Hepatocyte (in vitro differentiated cells): ENCODE results near the gene NSMCE1. TPM values are rescaled to one million over a fixed set of nuclear protein-coding genes. Genes with fewer than 3 reads are reported as not detected.

Experiments
- DNase-seq: peaks from one replicate; pipeline ENCODE4 v3.0.0-alpha.2; 2016; ENCODE audit warnings: low spot score
- H2AFZ ChIP-seq: fragments of 200-600 bp; sonication (generic); 2 replicates; pipeline ENCODE4 v1.6.0; 2016; ENCODE audit warnings: antibody characterized with exemption, mild to moderate bottlenecking
- H3K27ac ChIP-seq: fragments of 200-600 bp; sonication (generic); 2 replicates; pipeline ENCODE4 v1.5.1; 2016; ENCODE audit warnings: mild to moderate bottlenecking
- H3K27me3 ChIP-seq: fragments of 200-600 bp; sonication (generic); 2 replicates; pipeline ENCODE4 v1.6.1; 2016
- H3K36me3 ChIP-seq: fragments of 200-600 bp; sonication (generic); replicated peaks from 2 replicates; pipeline ENCODE4 v1.5.1; 2016; ENCODE audit warnings: low read depth; ENCODE audit not compliant: insufficient read depth
- H3K4me1 ChIP-seq: fragments of 200-600 bp; sonication (generic); 2 replicates; pipeline ENCODE4 v1.5.1; 2016; ENCODE audit warnings: mild to moderate bottlenecking, moderate library complexity; ENCODE audit not compliant: insufficient read depth
- H3K4me2 ChIP-seq: fragments of 200-600 bp; sonication (generic); 2 replicates; pipeline ENCODE4 v1.6.0; 2016
- H3K4me3 ChIP-seq: fragments of 200-600 bp; sonication (generic); 2 replicates; pipeline ENCODE4 v1.5.1; 2016; ENCODE audit warnings: mild to moderate bottlenecking
- H3K79me2 ChIP-seq: fragments of 200-600 bp; sonication (generic); 2 replicates; pipeline ENCODE4 v1.6.0; 2017; ENCODE audit warnings: mild to moderate bottlenecking
- H3K9me2 ChIP-seq: fragments of 200-600 bp; sonication (generic); replicated peaks from 2 replicates; pipeline ENCODE4 v1.6.0; 2017; ENCODE audit warnings: mild to moderate bottlenecking; ENCODE audit not compliant: insufficient read depth
- H3K9me3 ChIP-seq: fragments of 200-600 bp; sonication (generic); 2 replicates; pipeline ENCODE4 v1.5.1; 2016; ENCODE audit warnings: low read depth, mild to moderate bottlenecking
- H4K20me1 ChIP-seq: fragments of 200-600 bp; sonication (generic); 2 replicates; pipeline ENCODE4 v1.6.0; 2016; ENCODE audit warnings: mild to moderate bottlenecking; ENCODE audit not compliant: insufficient read depth, poor library complexity, severe bottlenecking
- CTCF ChIP-seq: fragments of 200-600 bp; sonication (generic); IDR thresholded peaks from 2 replicates; pipeline ENCODE4 v1.5.1; 2016; ENCODE audit warnings: antibody characterized with exemption, mild to moderate bottlenecking; ENCODE audit not compliant: poor library complexity
- EZH2 ChIP-seq: fragments of 200-600 bp; sonication (generic); IDR thresholded peaks from 2 replicates; pipeline ENCODE4 v1.6.1; 2016; ENCODE audit warnings: antibody characterized with exemption, mild to moderate bottlenecking, borderline replicate concordance
- EZH2phosphoT487 ChIP-seq: fragments of 200-600 bp; sonication (generic); IDR thresholded peaks from one replicate; pipeline ENCODE4 v1.6.1; 2018; ENCODE audit warnings: antibody characterized with exemption, mild to moderate bottlenecking, low read depth, moderate library complexity; ENCODE audit not compliant: unreplicated experiment, severe bottlenecking
- WGBS: methylation state at CpG from one replicate; pipeline ENCODE4 v1.1.6; 2016; ENCODE audit warnings: low lambda C conversion rate; ENCODE audit errors: missing lambda C conversion rate; 5-methylcytosine and 5-hydroxymethylcytosine counted together
- polyA plus RNA-seq: library from polyadenylated mRNA; unstranded; fragments of >200 nt; fragmentation: Nextera tagmentation; extraction: Ambion mirVana; gene quantifications from 2 replicates; pipeline ENCODE4 v1.2.1, GENCODE V29; 2016
- total RNA-seq: library from RNA; depleted of rRNA; stranded (reverse); fragments of >200 nt; gene quantifications from 2 replicates; pipeline ENCODE4 v1.2.3, GENCODE V29; 2014

NSMCE1 gene
- total and polyA plus RNA-seq, 2 experiments from 2014 or later: 35.0 to 58.2 TPM

DNA sequence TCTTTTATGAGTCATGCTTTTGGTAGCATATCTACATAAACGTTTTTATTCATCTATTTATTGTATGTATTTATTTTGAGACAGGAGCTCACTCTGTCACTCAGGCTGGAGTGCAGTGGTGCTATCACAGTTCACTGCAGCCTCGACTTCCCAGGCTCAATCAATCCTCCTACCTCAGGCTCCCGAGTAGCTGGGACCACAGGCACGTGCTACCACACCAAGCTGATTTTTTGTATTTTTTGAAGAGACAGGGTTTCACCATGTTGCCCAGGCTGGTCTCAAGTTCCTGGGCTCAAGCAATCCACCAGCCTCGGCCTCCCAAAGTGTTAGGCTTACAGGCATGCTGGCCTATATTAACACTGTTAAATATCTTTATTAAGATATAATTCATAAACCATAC is 24.8 kb upstream of the NSMCE1 start:
- no peak for DNase-seq

GRCh38 chr16:27291722-27292240 is 23.2 kb upstream of the NSMCE1 start:
- 82% methylated on average over 4 of the region's 4 CpGs for WGBS
- H3K4me1 ChIP-seq: no peaks in the 10 kb centered on the region
- H4K20me1 ChIP-seq: no peaks in the 10 kb centered on the region
- no peaks in the 10 kb centered on the region for H3K79me2 ChIP-seq
- H3K27ac ChIP-seq: no peak overlapping the region
- TF ChIP-seq EZH2: no peak
- TF ChIP-seq EZH2phosphoT487: no peak
- TF ChIP-seq CTCF: no peak
- no peak overlapping the region for H2AFZ ChIP-seq
- no peak for DNase-seq
- no peaks in the 10 kb centered on the region for H3K9me2 ChIP-seq
- H3K36me3 ChIP-seq: no peaks in the 10 kb centered on the region
- H3K4me3 ChIP-seq: no peak overlapping the region
- H3K9me3 ChIP-seq: no peaks in the 10 kb centered on the region
- no peaks in the 10 kb centered on the region for H3K27me3 ChIP-seq
- H3K4me2 ChIP-seq: no peak overlapping the region

More for the DNA sequence above, 24.8 kb upstream of the NSMCE1 start:
- H3K79me2 ChIP-seq: no peaks in the 10 kb centered on the region
- no peaks in the 10 kb centered on the region for H3K9me3 ChIP-seq
- TF ChIP-seq EZH2: no peak
- no peak for TF ChIP-seq EZH2phosphoT487
- TF ChIP-seq CTCF: no peak
- no peaks in the 10 kb centered on the region for H3K9me2 ChIP-seq
- no peaks in the 10 kb centered on the region for H3K4me1 ChIP-seq
- no peaks in the 10 kb centered on the region for H4K20me1 ChIP-seq
- no peaks in the 10 kb centered on the region for H3K36me3 ChIP-seq
- 69% methylated on average over 5 of the region's 5 CpGs for WGBS
- no peak overlapping the region for H3K27ac ChIP-seq
- H3K27me3 ChIP-seq: no peaks in the 10 kb centered on the region
- H3K4me3 ChIP-seq: no peak overlapping the region
- H2AFZ ChIP-seq: no peak overlapping the region
- no peak overlapping the region for H3K4me2 ChIP-seq

DNA sequence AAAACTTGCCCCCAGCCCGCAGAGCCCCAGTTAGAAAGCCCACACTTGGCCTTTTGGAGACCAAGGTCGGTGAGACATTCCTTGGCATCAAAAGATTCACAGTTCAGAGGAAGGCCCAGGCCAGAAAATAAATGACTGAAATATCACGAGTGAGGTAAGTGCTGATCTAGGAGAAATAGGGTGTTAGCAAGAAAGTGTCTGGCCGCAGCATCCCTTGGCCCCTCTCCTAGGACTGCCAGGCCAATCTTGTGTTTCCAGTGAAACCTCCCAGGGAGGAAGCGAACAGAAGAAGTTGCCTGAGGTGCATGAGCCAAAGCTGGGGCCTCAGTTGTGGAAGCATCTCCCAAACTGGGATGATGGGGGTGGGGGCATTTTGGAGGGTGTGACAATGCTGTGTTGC is 22.5 kb upstream of the NSMCE1 start:
- Histone ChIP-seq H3K4me3 (no peak overlapping the region), H3K36me3 (no peaks in the 10 kb centered on the region), H3K9me2 (no peaks in the 10 kb centered on the region), H3K4me2 (no peak overlapping the region), H3K9me3 (no peaks in the 10 kb centered on the region), H4K20me1 (no peaks in the 10 kb centered on the region), H3K79me2 (no peaks in the 10 kb centered on the region), H3K4me1 (no peaks in the 10 kb centered on the region), H3K27ac (no peak overlapping the region), H2AFZ (no peak overlapping the region), H3K27me3 (no peaks in the 10 kb centered on the region)
- no peak for DNase-seq
- TF ChIP-seq EZH2 (no peak), CTCF (no peak), EZH2phosphoT487 (no peak)
- WGBS: 90% methylated on average over 5 of the region's 5 CpGs

- no peak overlapping the region for H3K27ac ChIP-seq
- H3K4me1 ChIP-seq: no peaks in the 10 kb centered on the region
- no peaks in the 10 kb centered on the region for H3K9me2 ChIP-seq
- no peaks in the 10 kb centered on the region for H4K20me1 ChIP-seq
- H3K9me3 ChIP-seq: no peaks in the 10 kb centered on the region
- no peak for DNase-seq
- no peaks in the 10 kb centered on the region for H3K27me3 ChIP-seq
- no peak overlapping the region for H3K4me3 ChIP-seq
- no peaks in the 10 kb centered on the region for H3K36me3 ChIP-seq
- TF ChIP-seq CTCF (no peak), EZH2 (no peak), EZH2phosphoT487 (no peak)
- no peaks in the 10 kb centered on the region for H3K79me2 ChIP-seq
- H3K4me2 ChIP-seq: no peak overlapping the region
- no peak overlapping the region for H2AFZ ChIP-seq
Observed at GRCh38 chr16:27290562-27290961, 22.0 kb upstream of the NSMCE1 start.
